Measurements from ENCODE around the gene AP2A2.
"Not testable (repeated sequence)": the region's sequence is repeated elsewhere in the genome, so short reads cannot be mapped to it uniquely, and the experiment has no call there.

AP2A2 gene

GRCh38 chr11:1015064-1015463 lies 89.4 kb downstream of the AP2A2 start:
- DNase-seq (ENCODE audit: low read depth in 2 of 2): no peak

- no peak for DNase-seq (ENCODE audit: low read depth in 2 of 2)
These were observed 90.3 kb downstream of the AP2A2 start for GRCh38 chr11:1015826-1016545.

- not testable (repeated sequence) for DNase-seq (ENCODE audit: low read depth in 2 of 2)
These were observed 91.0 kb downstream of the AP2A2 start for GRCh38 chr11:1016610-1017126.

GRCh38 chr11:1017269-1018005 lies 91.8 kb downstream of the AP2A2 start:
- no peak for DNase-seq (ENCODE audit: low read depth in 2 of 2)

GRCh38 chr11:1018091-1018490 lies 92.4 kb downstream of the AP2A2 start:
- no peak for DNase-seq (ENCODE audit: low read depth in 2 of 2)

- DNase-seq (ENCODE audit: low read depth in 2 of 2): no peak
These were observed 93.7 kb downstream of the AP2A2 start for GRCh38 chr11:1019321-1019910.

- no peak for DNase-seq (ENCODE audit: low read depth in 2 of 2)
These were observed 94.7 kb downstream of the AP2A2 start for GRCh38 chr11:1020211-1020905.

- no peak for DNase-seq (ENCODE audit: low read depth in 2 of 2)
These were observed 96.7 kb downstream of the AP2A2 start for GRCh38 chr11:1022411-1022810.

GRCh38 chr11:1022908-1023810 lies 97.5 kb downstream of the AP2A2 start:
- no peak for DNase-seq (ENCODE audit: low read depth in 2 of 2)

- DNase-seq (ENCODE audit: low read depth in 2 of 2): no peak
These were observed 98.3 kb downstream of the AP2A2 start for GRCh38 chr11:1023811-1024596.

GRCh38 chr11:1024597-1025409 lies 99.1 kb downstream of the AP2A2 start:
- DNase-seq (ENCODE audit: low read depth in 2 of 2): no peak

GRCh38 chr11:1025410-1026162 lies 99.9 kb downstream of the AP2A2 start:
- DNase-seq (ENCODE audit: low read depth in 2 of 2): no peak

- no peak for DNase-seq (ENCODE audit: low read depth in 2 of 2)
These were observed 100.4 kb downstream of the AP2A2 start for GRCh38 chr11:1026163-1026450.

- DNase-seq (ENCODE audit: low read depth in 2 of 2): no peak
These were observed 101.2 kb downstream of the AP2A2 start for GRCh38 chr11:1026641-1027482.

GRCh38 chr11:1027483-1028290 lies 102.0 kb downstream of the AP2A2 start:
- no peak for DNase-seq (ENCODE audit: low read depth in 2 of 2)

GRCh38 chr11:1028291-1028540 lies 102.5 kb downstream of the AP2A2 start:
- DNase-seq (ENCODE audit: low read depth in 2 of 2): no peak

GRCh38 chr11:1028616-1029015 lies 102.9 kb downstream of the AP2A2 start:
- DNase-seq (ENCODE audit: low read depth in 2 of 2): no peak

All from activated CD8-positive, alpha-beta memory T cell treated with anti-CD3 and anti-CD28 coated beads for 4 hours (primary cell).